OCI-LY1 (cell line): Measurements from ENCODE around the gene PKD2L1.

Experiments used
- H2AFZ ChIP-seq: fragments of 200-600 bp; sonication (generic), shearing (Covaris generic); 2 replicates; pipeline ENCODE4 v1.6.0; 2014; ENCODE audit warnings: antibody characterized with exemption, mild to moderate bottlenecking, low read length
- H3F3A ChIP-seq: fragments of 200-600 bp; sonication (generic), shearing (Covaris generic); 2 replicates; pipeline ENCODE4 v1.6.0; 2014; ENCODE audit warnings: mild to moderate bottlenecking, antibody characterized with exemption, low read length, moderate library complexity; ENCODE audit not compliant: insufficient read depth
- H3K27ac ChIP-seq: fragments of 200-600 bp; sonication (generic); 2 replicates; pipeline ENCODE4 v1.5.1; 2014; ENCODE audit warnings: low read length, mixed run types, mild to moderate bottlenecking, low read depth; ENCODE audit not compliant: poor library complexity, severe bottlenecking
- H3K27me3 ChIP-seq: fragments of 200-600 bp; sonication (generic); 2 replicates; pipeline ENCODE4 v1.6.0; 2014; ENCODE audit warnings: antibody characterized with exemption, mild to moderate bottlenecking, low read length, moderate library complexity; ENCODE audit not compliant: insufficient read depth
- H3K36me3 ChIP-seq: fragments of 200-600 bp; sonication (generic); 2 replicates; pipeline ENCODE4 v1.6.1; 2014; ENCODE audit warnings: mild to moderate bottlenecking, antibody characterized with exemption, low read length, moderate library complexity, mixed read lengths; ENCODE audit not compliant: insufficient read depth
- H3K4me1 ChIP-seq: fragments of 200-600 bp; sonication (generic); 2 replicates; pipeline ENCODE4 v1.5.1; 2014; ENCODE audit warnings: mild to moderate bottlenecking, low read length, moderate library complexity; ENCODE audit not compliant: insufficient read depth, severe bottlenecking
- H3K4me2 ChIP-seq: fragments of 200-600 bp; sonication (generic), shearing (Covaris generic); 2 replicates; pipeline ENCODE4 v1.6.1; 2014; ENCODE audit warnings: low read length
- H3K4me3 ChIP-seq: fragments of 200-600 bp; sonication (generic); 2 replicates; pipeline ENCODE4 v1.5.1; 2014; ENCODE audit warnings: low read length, low read depth, mild to moderate bottlenecking, mixed read lengths; ENCODE audit not compliant: poor library complexity, severe bottlenecking
- H3K79me2 ChIP-seq: fragments of 200-600 bp; shearing (Covaris generic); 2 replicates; pipeline ENCODE4 v1.6.1; 2016; ENCODE audit warnings: mixed run types, low read length, mixed read lengths; ENCODE audit not compliant: insufficient read depth
- H3K9ac ChIP-seq: fragments of 200-600 bp; sonication (generic), shearing (Covaris generic); 2 replicates; pipeline ENCODE4 v1.6.1; 2014; ENCODE audit warnings: mild to moderate bottlenecking, low read length, mixed read lengths
- H3K9me2 ChIP-seq: fragments of 200-600 bp; sonication (generic), shearing (Covaris generic); 2 replicates; pipeline ENCODE4 v1.6.1; 2014; ENCODE audit warnings: low read depth, mild to moderate bottlenecking, low read length, mixed read lengths
- H3K9me3 ChIP-seq: fragments of 200-600 bp; shearing (Covaris generic); 2 replicates; pipeline ENCODE4 v1.6.1; 2014; ENCODE audit warnings: low read length, mixed read lengths
- H4K20me1 ChIP-seq: fragments of 200-600 bp; sonication (generic), shearing (Covaris generic); 2 replicates; pipeline ENCODE4 v1.6.0; 2016; ENCODE audit warnings: mild to moderate bottlenecking, low read length; ENCODE audit not compliant: insufficient read depth
- CTCF ChIP-seq: fragments of 200-600 bp; sonication (generic), shearing (Covaris generic); IDR thresholded peaks from 2 replicates; pipeline ENCODE4 v1.5.1; 2017; ENCODE audit warnings: mild to moderate bottlenecking, antibody characterized with exemption, low read length, moderate library complexity, mixed read lengths
- EZH2 ChIP-seq: fragments of 200-600 bp; sonication (generic), shearing (Covaris generic); IDR thresholded peaks from 2 replicates; pipeline ENCODE4 v1.8.0; 2017; ENCODE audit warnings: borderline replicate concordance, mixed run types, mild to moderate bottlenecking, antibody characterized with exemption, low read length, moderate library complexity, mixed read lengths

PKD2L1 gene

GRCh38 chr10:100239851-100240250 is 90.2 kb downstream of the PKD2L1 start:
- H3K27ac ChIP-seq = no peak overlapping the region
- H3K27me3 ChIP-seq = no peaks in the 10 kb centered on the region

GRCh38 chr10:100238429-100238828 is 91.6 kb downstream of the PKD2L1 start:
- no peaks in the 10 kb centered on the region for H3K27me3 ChIP-seq
- H3K36me3 ChIP-seq = peaks cover 50% of the 10 kb centered on the region
- no peak overlapping the region for H3K4me2 ChIP-seq

More at GRCh38 chr10:100239851-100240250, 90.2 kb downstream of the PKD2L1 start:
- Histone ChIP-seq H2AFZ (no peak overlapping the region), H3K79me2 (no peaks in the 10 kb centered on the region), H3K4me2 (no peak overlapping the region), H3K4me3 (no peak overlapping the region), H4K20me1 (no peaks in the 10 kb centered on the region), H3F3A (no peaks in the 10 kb centered on the region), H3K9me3 (no peaks in the 10 kb centered on the region), H3K36me3 (peaks cover 54% of the 10 kb centered on the region), H3K9me2 (no peaks in the 10 kb centered on the region), H3K9ac (no peak overlapping the region), H3K4me1 (no peaks in the 10 kb centered on the region)
- TF ChIP-seq CTCF = no peak
- TF ChIP-seq EZH2 = no peak

More at GRCh38 chr10:100238429-100238828, 91.6 kb downstream of the PKD2L1 start:
- Histone ChIP-seq H3K79me2 (no peaks in the 10 kb centered on the region), H3K9ac (no peak overlapping the region), H3K9me2 (no peaks in the 10 kb centered on the region), H3K4me1 (no peaks in the 10 kb centered on the region), H2AFZ (no peak overlapping the region), H3K27ac (no peak overlapping the region), H4K20me1 (no peaks in the 10 kb centered on the region), H3F3A (no peaks in the 10 kb centered on the region), H3K4me3 (no peak overlapping the region), H3K9me3 (no peaks in the 10 kb centered on the region)
- TF ChIP-seq EZH2 (no peak), CTCF (no peak)
